ENCODE results near the gene NOXO1.
A peak's percentile ranks its signal among the peaks of the same experiment; 100 is the strongest.

NOXO1 gene

DNA sequence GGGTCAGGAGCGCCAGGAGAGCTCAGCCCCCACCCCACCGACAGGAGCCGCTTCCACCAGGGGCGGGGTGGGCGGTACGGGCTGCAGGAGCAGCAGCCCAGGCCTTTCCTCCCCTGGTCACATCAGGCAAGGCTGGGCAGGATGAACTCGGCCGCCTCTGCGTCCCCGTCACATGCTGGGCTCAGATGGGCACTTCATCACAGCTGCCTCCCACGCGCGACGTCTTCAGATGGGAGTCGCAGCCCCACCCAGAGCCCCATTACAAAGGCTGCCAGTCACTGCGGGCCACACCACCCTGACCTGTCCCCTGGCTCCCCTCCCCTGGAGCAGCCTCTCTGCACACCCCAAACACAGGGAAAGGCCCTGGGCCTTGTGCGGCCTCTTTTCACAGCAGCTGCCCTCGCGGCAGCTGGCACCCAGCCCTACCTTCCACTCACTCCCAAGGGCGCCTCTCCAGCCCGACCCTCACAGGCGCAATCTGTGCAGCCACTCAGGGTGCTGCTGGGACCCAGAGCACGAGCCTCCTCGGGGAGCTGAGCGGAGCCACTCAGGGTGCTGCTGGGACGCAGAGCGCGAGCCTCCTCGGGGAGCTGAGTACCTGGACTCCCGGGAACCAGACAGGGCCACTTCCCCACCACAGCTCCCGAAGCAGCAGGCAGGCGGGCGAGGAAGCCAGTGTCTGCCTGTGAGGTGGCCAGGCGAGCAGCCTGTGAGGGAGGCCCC is 23.7 kb upstream of the NOXO1 start:
- peaks cover 29% of the 10 kb centered on the region for H3K4me1 ChIP-seq
- no peak overlapping the region for H3K4me3 ChIP-seq (ENCODE audit: low read depth, low read length)
- H3K27me3 ChIP-seq = no peaks in the 10 kb centered on the region
- H3K9me3 ChIP-seq = no peaks in the 10 kb centered on the region
- peak; percentile 48 for DNase-seq
- TF ChIP-seq, protein P1, sequence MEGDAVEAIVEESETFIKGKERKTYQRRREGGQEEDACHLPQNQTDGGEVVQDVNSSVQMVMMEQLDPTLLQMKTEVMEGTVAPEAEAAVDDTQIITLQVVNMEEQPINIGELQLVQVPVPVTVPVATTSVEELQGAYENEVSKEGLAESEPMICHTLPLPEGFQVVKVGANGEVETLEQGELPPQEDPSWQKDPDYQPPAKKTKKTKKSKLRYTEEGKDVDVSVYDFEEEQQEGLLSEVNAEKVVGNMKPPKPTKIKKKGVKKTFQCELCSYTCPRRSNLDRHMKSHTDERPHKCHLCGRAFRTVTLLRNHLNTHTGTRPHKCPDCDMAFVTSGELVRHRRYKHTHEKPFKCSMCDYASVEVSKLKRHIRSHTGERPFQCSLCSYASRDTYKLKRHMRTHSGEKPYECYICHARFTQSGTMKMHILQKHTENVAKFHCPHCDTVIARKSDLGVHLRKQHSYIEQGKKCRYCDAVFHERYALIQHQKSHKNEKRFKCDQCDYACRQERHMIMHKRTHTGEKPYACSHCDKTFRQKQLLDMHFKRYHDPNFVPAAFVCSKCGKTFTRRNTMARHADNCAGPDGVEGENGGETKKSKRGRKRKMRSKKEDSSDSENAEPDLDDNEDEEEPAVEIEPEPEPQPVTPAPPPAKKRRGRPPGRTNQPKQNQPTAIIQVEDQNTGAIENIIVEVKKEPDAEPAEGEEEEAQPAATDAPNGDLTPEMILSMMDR (IDR thresholded peaks at IDR 0.05; ENCODE audit: low read depth, low read length) = no peak
- H3K36me3 ChIP-seq = peaks cover 55% of the 10 kb centered on the region

DNA sequence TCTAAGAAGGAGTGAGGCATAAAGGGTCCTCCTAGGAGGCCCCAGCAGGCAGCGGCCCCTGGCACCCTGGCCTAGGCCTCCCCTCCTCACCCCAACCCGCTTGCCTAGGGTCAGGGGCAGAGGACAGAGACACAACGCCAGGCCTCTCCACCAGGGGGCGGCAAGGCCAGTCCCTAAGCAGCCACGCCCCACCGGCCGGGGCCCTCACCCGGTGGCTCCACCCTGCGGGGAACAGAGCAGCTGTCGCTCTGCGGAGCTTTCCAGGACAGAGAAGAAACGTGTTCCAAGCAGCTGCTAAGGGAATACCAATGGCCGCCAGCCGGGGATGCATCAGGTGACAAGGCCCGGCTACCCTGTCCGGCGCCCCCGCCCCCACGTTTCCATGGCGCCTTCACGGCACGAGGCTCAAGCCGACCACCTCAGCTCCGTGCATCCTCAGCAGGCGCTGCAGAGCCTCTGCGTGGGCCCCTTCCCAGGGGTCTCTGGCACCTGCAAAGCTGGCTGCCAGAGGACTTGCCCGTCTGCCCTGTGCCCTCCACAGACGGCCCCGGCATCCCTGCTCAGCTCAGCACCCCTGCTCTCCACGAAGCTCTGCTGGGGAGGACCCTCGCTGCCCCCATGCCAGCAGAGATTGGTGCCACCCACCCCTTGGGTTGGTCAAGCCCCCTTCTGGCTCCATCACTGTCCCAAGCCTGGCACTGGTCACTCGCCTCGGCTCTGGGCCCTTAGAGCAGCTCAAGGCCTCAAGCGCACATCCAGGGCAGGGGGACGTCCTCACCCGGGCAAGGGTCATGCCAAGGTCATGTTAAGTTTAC is 22.8 kb upstream of the NOXO1 start:
- H3K27me3 ChIP-seq = no peaks in the 10 kb centered on the region
- TF ChIP-seq, protein P1 (IDR thresholded peaks at IDR 0.05; ENCODE audit: low read depth, low read length) = peak; percentile 97
- peaks cover 65% of the 10 kb centered on the region for H3K36me3 ChIP-seq
- DNase-seq = peak; percentile 99
- H3K9me3 ChIP-seq = no peaks in the 10 kb centered on the region
- H3K4me1 ChIP-seq = peaks cover 29% of the 10 kb centered on the region
- peak overlapping the region; percentile 19; the same call in 1 of the 2 replicates for H3K4me3 ChIP-seq (ENCODE audit: low read depth, low read length)

DNA sequence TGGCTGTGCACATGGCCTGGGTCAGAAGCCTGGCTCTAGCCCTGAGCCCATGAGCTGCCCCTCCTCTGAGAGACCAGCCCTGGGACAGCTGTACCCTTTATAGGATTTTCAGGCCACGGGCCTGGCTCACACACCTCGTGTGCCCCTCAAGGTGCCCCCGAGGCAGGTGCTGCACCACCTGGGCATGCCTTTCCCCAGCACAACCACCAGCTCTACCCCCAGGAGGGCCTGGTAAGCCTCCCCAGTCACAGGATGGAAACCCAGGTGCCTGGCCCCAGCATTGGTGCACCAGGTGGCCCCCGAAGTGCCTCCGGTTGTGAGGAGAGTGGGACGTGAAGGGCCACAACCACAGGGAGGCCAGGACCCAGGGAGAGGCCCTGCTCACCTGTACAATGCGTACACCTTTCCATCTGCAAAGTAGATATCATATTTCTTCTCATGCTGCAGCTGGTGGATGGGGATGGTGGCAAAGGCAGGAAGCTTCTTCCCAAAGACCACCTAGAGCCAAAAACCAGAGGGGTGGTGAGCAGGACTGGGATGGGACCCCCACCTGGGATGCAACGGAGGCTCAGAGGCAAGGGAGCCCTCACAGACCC is 22.1 kb upstream of the NOXO1 start:
- Histone ChIP-seq H3K4me3 (ENCODE audit: low read depth, low read length) (no peak overlapping the region), H3K36me3 (peaks cover 72% of the 10 kb centered on the region), H3K27me3 (no peaks in the 10 kb centered on the region), H3K9me3 (no peaks in the 10 kb centered on the region), H3K4me1 (peaks cover 29% of the 10 kb centered on the region)
- TF ChIP-seq, protein P1 (IDR thresholded peaks at IDR 0.05; ENCODE audit: low read depth, low read length) = no peak
- DNase-seq = no peak

DNA sequence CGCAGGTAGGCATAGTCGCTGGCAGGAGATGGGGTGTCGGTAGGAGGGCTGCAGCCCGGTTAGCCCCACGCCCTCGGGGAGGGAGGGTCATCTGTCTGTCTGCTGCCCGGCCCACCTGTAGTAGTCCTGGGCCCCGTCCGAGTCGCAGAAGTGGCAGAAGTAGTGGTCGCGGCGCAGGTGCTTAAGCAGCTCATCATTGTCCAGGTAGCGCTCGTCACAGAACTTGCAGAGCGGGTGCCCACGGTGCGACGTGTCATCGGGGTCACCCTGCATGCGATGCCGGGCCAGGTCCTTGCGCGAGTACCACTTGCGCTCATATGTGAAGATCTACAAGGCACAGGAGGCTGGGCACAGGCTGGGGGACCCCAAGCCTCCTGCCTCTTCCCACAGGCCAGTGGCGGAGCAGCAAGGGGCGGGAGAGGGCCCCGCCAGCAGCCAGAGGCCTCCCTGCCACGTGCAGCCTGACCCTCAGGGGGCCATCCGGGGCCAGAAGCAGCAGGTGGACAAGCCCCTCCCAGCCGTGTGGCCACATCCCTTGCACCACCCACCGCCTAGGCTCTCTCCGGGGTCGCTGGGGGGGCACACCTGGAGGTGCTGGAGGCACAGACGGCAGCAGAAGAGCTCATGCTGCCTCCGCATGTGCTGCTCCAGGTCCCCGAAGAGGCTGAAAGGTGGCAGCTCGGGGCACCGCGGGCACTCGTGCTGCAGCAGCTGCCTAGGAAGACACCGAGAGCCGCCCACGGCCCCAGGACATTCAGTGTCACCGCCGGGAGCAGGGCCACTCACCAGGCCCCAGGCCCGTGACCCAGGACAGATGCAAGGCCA is 21.3 kb upstream of the NOXO1 start:
- Histone ChIP-seq H3K27me3 (no peaks in the 10 kb centered on the region), H3K4me1 (peaks cover 25% of the 10 kb centered on the region), H3K36me3 (peaks cover 72% of the 10 kb centered on the region), H3K4me3 (ENCODE audit: low read depth, low read length) (no peak overlapping the region), H3K9me3 (no peaks in the 10 kb centered on the region)
- TF ChIP-seq, protein P1 (IDR thresholded peaks at IDR 0.05; ENCODE audit: low read depth, low read length) = no peak
- peak; percentile 18 for DNase-seq

DNA sequence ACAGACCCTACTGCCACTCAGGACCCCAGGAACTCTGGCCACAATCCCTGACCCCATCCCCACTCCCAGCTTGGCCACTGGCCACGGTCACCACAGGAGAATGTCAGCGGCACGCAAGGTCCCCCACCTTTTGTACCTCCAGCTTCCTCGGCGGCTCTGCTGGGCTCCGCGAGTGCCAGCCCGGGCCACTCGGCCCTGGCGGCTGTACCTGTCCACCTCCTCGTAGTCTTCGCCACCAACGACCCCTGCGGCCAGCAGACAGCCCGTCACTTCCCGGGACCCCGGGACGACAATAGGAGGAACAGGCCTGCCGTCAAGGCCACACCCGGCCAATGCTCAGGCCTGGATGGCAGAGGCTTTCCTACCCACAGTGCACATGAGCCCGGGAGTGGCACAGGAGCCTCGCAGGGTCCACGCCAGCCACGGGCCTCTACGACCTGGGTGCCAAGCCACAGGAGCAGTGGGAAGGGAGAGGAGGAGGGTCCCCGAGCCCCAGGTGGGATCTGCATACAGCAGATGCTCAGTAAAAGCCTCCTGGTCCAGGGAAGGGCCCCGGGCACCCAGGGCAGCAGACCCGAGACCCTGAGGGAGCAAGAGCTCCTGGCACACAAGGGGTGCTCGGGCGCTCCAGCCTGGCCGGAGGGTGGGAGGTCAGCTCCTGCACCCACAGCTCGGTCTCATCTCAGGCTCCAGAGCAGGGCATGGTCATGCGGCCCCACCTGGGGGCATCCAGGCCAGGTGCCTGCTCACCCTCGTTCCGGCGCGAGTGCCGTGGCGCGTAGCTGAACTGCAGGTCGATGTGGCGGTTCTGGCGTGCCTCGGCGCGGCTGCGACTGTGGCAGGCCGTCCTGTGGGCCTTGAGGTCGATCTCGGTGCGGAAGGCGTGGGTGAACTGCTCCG is 20.4 kb upstream of the NOXO1 start:
- H3K36me3 ChIP-seq = peaks cover 77% of the 10 kb centered on the region
- peaks cover 22% of the 10 kb centered on the region for H3K4me1 ChIP-seq
- DNase-seq = no peak
- H3K27me3 ChIP-seq = no peaks in the 10 kb centered on the region
- no peak overlapping the region for H3K4me3 ChIP-seq (ENCODE audit: low read depth, low read length)
- H3K9me3 ChIP-seq = no peaks in the 10 kb centered on the region
- TF ChIP-seq, protein P1 (IDR thresholded peaks at IDR 0.05; ENCODE audit: low read depth, low read length) = no peak
